Ectodermal cell (in vitro differentiated cells): ENCODE results near the gene GNG2.

ENCODE experiments used
- H3K27ac ChIP-seq: 2 replicates; pipeline ENCODE4 v1.7.0; 2013; ENCODE audit warnings: mild to moderate bottlenecking, low read depth, low read length; ENCODE audit not compliant: insufficient read depth, poor library complexity, severe bottlenecking
- H3K27me3 ChIP-seq: 2 replicates; pipeline ENCODE4 v1.7.0; 2013; ENCODE audit warnings: mild to moderate bottlenecking, low read length; ENCODE audit not compliant: insufficient read depth, control insufficient read depth, poor library complexity, severe bottlenecking
- H3K36me3 ChIP-seq: one replicate; pipeline ENCODE4 v1.7.0; 2013; ENCODE audit warnings: low read length; ENCODE audit not compliant: control insufficient read depth, insufficient read depth
- H3K4me1 ChIP-seq: one replicate; pipeline ENCODE4 v1.7.0; 2013; ENCODE audit warnings: low read length; ENCODE audit not compliant: control insufficient read depth, insufficient read depth
- H3K4me3 ChIP-seq: 2 replicates; pipeline ENCODE4 v1.7.0; 2013; ENCODE audit warnings: low read depth, low read length, control low read depth; ENCODE audit not compliant: insufficient read depth
- H3K9me3 ChIP-seq: 2 replicates; pipeline ENCODE4 v1.7.0; 2013; ENCODE audit warnings: mild to moderate bottlenecking, low read length, moderate library complexity; ENCODE audit not compliant: control insufficient read depth
- WGBS, 2 experiments: methylation state at CpG; one replicate each; pipeline ENCODE4 v1.1.7; 2013; ENCODE audit warnings: missing lambda C conversion rate in 2 of 2; 5-methylcytosine and 5-hydroxymethylcytosine counted together

Gene GNG2

GRCh38 chr14:51933191-51933590 lies 72.8 kb downstream of the GNG2 start:
- WGBS, 2 experiments: 78 to 81% methylated on average over 3 of the region's 3 CpGs
- H3K4me3 ChIP-seq: no peak overlapping the region
- no peaks in the 10 kb centered on the region for H3K27me3 ChIP-seq
- H3K9me3 ChIP-seq: no peaks in the 10 kb centered on the region
- no peaks in the 10 kb centered on the region for H3K36me3 ChIP-seq
- H3K27ac ChIP-seq: no peak overlapping the region
- no peaks in the 10 kb centered on the region for H3K4me1 ChIP-seq

GRCh38 chr14:51938137-51938536 lies 77.7 kb downstream of the GNG2 start:
- WGBS, 2 experiments: 86 to 92% methylated on average over 1 of the region's 1 CpG
- H3K4me3 ChIP-seq: no peak overlapping the region

GRCh38 chr14:51938821-51939220 lies 78.4 kb downstream of the GNG2 start:
- no peaks in the 10 kb centered on the region for H3K9me3 ChIP-seq
- H3K4me3 ChIP-seq: no peak overlapping the region
- no peaks in the 10 kb centered on the region for H3K4me1 ChIP-seq
- H3K36me3 ChIP-seq: no peaks in the 10 kb centered on the region
- H3K27ac ChIP-seq: no peak overlapping the region
- WGBS, 2 experiments: 83 to 86% methylated on average over 2 to 3 of the region's 3 CpGs
- no peaks in the 10 kb centered on the region for H3K27me3 ChIP-seq

More at GRCh38 chr14:51938137-51938536, 77.7 kb downstream of the GNG2 start:
- Histone ChIP-seq H3K36me3 (no peaks in the 10 kb centered on the region), H3K9me3 (no peaks in the 10 kb centered on the region), H3K4me1 (no peaks in the 10 kb centered on the region), H3K27ac (no peak overlapping the region), H3K27me3 (no peaks in the 10 kb centered on the region)

DNA sequence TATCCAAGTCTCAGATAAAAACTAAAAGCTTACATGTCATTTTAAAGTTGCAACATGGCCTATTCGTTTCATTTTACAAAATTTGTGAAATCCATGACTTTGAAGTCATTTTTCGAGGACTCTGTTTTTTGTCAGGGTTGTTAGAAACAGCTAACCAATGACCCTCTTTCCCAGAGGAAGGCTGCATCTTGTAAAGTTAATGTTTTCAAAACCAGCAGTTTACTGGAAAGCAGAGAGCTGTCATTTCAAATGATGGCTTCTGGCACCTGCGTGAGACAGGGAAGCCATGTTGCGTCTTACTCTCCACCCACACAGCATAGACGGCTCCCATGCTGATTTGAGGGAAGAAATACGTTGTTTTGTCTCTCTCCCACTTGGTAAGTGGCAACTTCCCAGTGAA lies 78.8 kb downstream of the GNG2 start:
- H3K4me3 ChIP-seq: no peak overlapping the region
- H3K4me1 ChIP-seq: no peaks in the 10 kb centered on the region
- H3K27ac ChIP-seq: no peak overlapping the region
- H3K36me3 ChIP-seq: no peaks in the 10 kb centered on the region
- no peaks in the 10 kb centered on the region for H3K27me3 ChIP-seq
- H3K9me3 ChIP-seq: no peaks in the 10 kb centered on the region
- 90 to 93% methylated on average over 6 of the region's 6 CpGs for WGBS, 2 experiments

- WGBS, 2 experiments: 93% methylated on average over 10 of the region's 10 CpGs
- H3K27ac ChIP-seq: no peak overlapping the region
- no peak overlapping the region for H3K4me3 ChIP-seq
- no peaks in the 10 kb centered on the region for H3K9me3 ChIP-seq
- no peaks in the 10 kb centered on the region for H3K4me1 ChIP-seq
- H3K27me3 ChIP-seq: no peaks in the 10 kb centered on the region
- H3K36me3 ChIP-seq: no peaks in the 10 kb centered on the region
Measured at GRCh38 chr14:51939755-51940301, 79.4 kb downstream of the GNG2 start.

GRCh38 chr14:51942971-51943370 lies 82.6 kb downstream of the GNG2 start:
- whole genome bisulfite sequencing, 2 experiments: 85 to 94% methylated on average over 2 of the region's 2 CpGs
- Histone ChIP-seq H3K36me3 (no peaks in the 10 kb centered on the region), H3K4me3 (no peak overlapping the region), H3K9me3 (no peaks in the 10 kb centered on the region), H3K27ac (no peak overlapping the region), H3K27me3 (no peaks in the 10 kb centered on the region), H3K4me1 (no peaks in the 10 kb centered on the region)

- H3K36me3 ChIP-seq: no peaks in the 10 kb centered on the region
- H3K9me3 ChIP-seq: no peaks in the 10 kb centered on the region
- 94 to 100% methylated on average over 2 of the region's 2 CpGs for WGBS, 2 experiments
Measured at GRCh38 chr14:51950007-51950406, 89.6 kb downstream of the GNG2 start.

GRCh38 chr14:51951656-51952055 lies 91.2 kb downstream of the GNG2 start:
- Histone ChIP-seq H3K27me3 (no peaks in the 10 kb centered on the region), H3K4me3 (no peak overlapping the region), H3K27ac (no peak overlapping the region), H3K36me3 (no peaks in the 10 kb centered on the region), H3K9me3 (no peaks in the 10 kb centered on the region), H3K4me1 (no peaks in the 10 kb centered on the region)
- 73 to 76% methylated on average over 3 of the region's 3 CpGs for WGBS, 2 experiments

More at GRCh38 chr14:51950007-51950406, 89.6 kb downstream of the GNG2 start:
- H3K27ac ChIP-seq: no peak overlapping the region
- H3K27me3 ChIP-seq: no peaks in the 10 kb centered on the region
- no peaks in the 10 kb centered on the region for H3K4me1 ChIP-seq
- no peak overlapping the region for H3K4me3 ChIP-seq

DNA sequence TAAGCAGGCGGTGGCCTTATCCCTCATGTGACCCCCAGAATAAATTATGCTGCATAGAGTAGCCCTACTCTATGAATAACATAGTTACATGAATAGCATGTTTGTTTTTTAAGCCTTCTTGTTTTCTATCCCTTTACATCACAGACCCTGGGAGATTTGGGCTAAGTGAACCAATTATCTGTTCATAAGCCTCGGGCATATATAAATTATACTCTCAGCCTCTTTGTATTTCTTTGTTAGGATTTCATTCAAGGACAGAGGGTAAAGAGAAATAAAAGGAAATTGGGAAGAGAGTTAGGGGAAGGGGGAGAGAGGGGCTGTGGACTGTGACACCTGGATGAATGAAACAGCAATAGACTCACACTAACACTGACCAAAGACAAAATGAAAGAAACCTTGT lies 93.6 kb downstream of the GNG2 start:
- WGBS, 2 experiments: 100% methylated on average over 1 of the region's 2 CpGs
- Histone ChIP-seq H3K9me3 (peaks cover 5% of the 10 kb centered on the region), H3K36me3 (peaks cover 7% of the 10 kb centered on the region)

DNA sequence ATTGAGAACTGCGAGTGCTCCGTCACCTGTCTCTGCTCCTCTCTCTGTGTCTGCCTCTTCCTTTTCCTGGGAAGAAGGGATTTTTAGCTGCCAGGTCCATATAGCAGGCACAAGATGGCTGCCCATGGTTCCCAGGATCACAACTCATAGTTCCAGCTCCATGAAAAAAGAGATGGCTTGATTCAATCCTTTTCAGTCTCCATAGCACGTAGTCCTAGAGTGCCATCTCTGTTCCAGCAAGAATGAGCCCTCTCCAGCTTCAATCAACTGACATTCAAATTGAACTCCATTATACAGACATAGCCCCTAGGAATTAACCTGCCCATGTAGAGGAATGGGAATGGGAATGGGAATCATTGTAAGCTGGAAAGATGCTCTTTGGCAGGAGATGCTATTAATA lies 94.2 kb downstream of the GNG2 start:
- Histone ChIP-seq H3K9me3 (peaks cover 5% of the 10 kb centered on the region), H3K27me3 (no peaks in the 10 kb centered on the region), H3K4me1 (no peaks in the 10 kb centered on the region), H3K4me3 (no peak overlapping the region), H3K27ac (no peak overlapping the region), H3K36me3 (peaks cover 7% of the 10 kb centered on the region)
- 92 to 98% methylated on average over 3 of the region's 3 CpGs for WGBS, 2 experiments

More for the DNA sequence above, 93.6 kb downstream of the GNG2 start:
- Histone ChIP-seq H3K27ac (no peak overlapping the region), H3K4me1 (no peaks in the 10 kb centered on the region), H3K27me3 (no peaks in the 10 kb centered on the region), H3K4me3 (no peak overlapping the region)

DNA sequence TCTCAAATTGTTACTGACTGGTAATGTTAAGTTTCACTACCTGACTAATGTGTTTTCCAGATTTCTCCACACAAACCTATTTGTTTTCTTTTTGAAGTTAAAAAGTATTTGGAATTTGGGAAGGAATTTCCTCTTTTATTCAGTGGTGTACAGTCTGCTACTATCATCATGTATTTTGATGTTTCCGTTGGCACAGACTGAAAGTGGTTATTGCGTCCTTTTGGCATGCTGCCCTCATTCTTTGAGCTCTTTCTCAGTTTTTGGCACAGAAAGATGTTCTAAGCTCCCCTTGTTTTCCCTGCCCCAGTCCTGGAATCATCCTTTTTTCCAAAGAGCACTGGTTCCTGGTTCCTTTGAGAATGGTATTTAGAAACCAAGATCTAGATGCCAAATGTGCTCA lies 97.5 kb downstream of the GNG2 start:
- Histone ChIP-seq H3K27me3 (no peaks in the 10 kb centered on the region), H3K36me3 (peaks cover 7% of the 10 kb centered on the region), H3K4me3 (no peak overlapping the region), H3K4me1 (no peaks in the 10 kb centered on the region), H3K27ac (no peak overlapping the region), H3K9me3 (peaks cover 5% of the 10 kb centered on the region)
- 92 to 98% methylated on average over 2 of the region's 2 CpGs for WGBS, 2 experiments
